ENCODE measurements around the gene MEG3. TPM values are rescaled to one million over a fixed set of nuclear protein-coding genes. Genes with fewer than 3 reads are reported as not detected.

The MEG3 gene
- total RNA-seq, 1 donor from 2014 or later = not detected

GRCh38 chr14:100861188-100861936 lies 35.4 kb downstream of the MEG3 start:
- Mint-ChIP-seq H3K4me1 (ENCODE audit: low read depth) (no peaks in the 10 kb centered on the region), H3K9me3 (ENCODE audit: low read depth) (no peaks in the 10 kb centered on the region), H3K27me3 (ENCODE audit: low read depth) (peaks cover 13% of the 10 kb centered on the region), H3K27ac (ENCODE audit: unreplicated experiment) (no peak overlapping the region), H3K36me3 (ENCODE audit: low read depth) (no peaks in the 10 kb centered on the region), H3K4me3 (ENCODE audit: unreplicated experiment) (no peak overlapping the region)
- DNase-seq (ENCODE audit: low spot score) = peak; percentile 53
- TF ChIP-seq CTCF (IDR thresholded peaks at IDR 0.05) = no peak

GRCh38 chr14:100861937-100862247 lies 36.0 kb downstream of the MEG3 start:
- no peaks in the 10 kb centered on the region for H3K9me3 Mint-ChIP-seq (ENCODE audit: low read depth)
- H3K4me3 Mint-ChIP-seq (ENCODE audit: unreplicated experiment) = no peak overlapping the region
- TF ChIP-seq CTCF (IDR thresholded peaks at IDR 0.05) = no peak
- H3K36me3 Mint-ChIP-seq (ENCODE audit: low read depth) = no peaks in the 10 kb centered on the region
- H3K27ac Mint-ChIP-seq (ENCODE audit: unreplicated experiment) = no peak overlapping the region
- peaks cover 13% of the 10 kb centered on the region for H3K27me3 Mint-ChIP-seq (ENCODE audit: low read depth)
- no peaks in the 10 kb centered on the region for H3K4me1 Mint-ChIP-seq (ENCODE audit: low read depth)
- no peak for DNase-seq (ENCODE audit: low spot score)

GRCh38 chr14:100862277-100862676 lies 36.4 kb downstream of the MEG3 start:
- Mint-ChIP-seq H3K9me3 (ENCODE audit: low read depth) (no peaks in the 10 kb centered on the region), H3K27me3 (ENCODE audit: low read depth) (peaks cover 13% of the 10 kb centered on the region), H3K4me1 (ENCODE audit: low read depth) (no peaks in the 10 kb centered on the region), H3K4me3 (ENCODE audit: unreplicated experiment) (no peak overlapping the region), H3K27ac (ENCODE audit: unreplicated experiment) (no peak overlapping the region), H3K36me3 (ENCODE audit: low read depth) (no peaks in the 10 kb centered on the region)
- TF ChIP-seq CTCF (IDR thresholded peaks at IDR 0.05) = no peak
- peak; percentile 50 for DNase-seq (ENCODE audit: low spot score)

GRCh38 chr14:100862793-100863192 lies 36.9 kb downstream of the MEG3 start:
- Mint-ChIP-seq H3K27me3 (ENCODE audit: low read depth) (peaks cover 13% of the 10 kb centered on the region), H3K4me1 (ENCODE audit: low read depth) (no peaks in the 10 kb centered on the region), H3K4me3 (ENCODE audit: unreplicated experiment) (no peak overlapping the region), H3K9me3 (ENCODE audit: low read depth) (no peaks in the 10 kb centered on the region), H3K27ac (ENCODE audit: unreplicated experiment) (no peak overlapping the region), H3K36me3 (ENCODE audit: low read depth) (no peaks in the 10 kb centered on the region)
- no peak for DNase-seq (ENCODE audit: low spot score)
- no peak for TF ChIP-seq CTCF (IDR thresholded peaks at IDR 0.05)

GRCh38 chr14:100864206-100864605 lies 38.3 kb downstream of the MEG3 start:
- peak; percentile 49 for DNase-seq (ENCODE audit: low spot score)
- no peak overlapping the region for H3K27ac Mint-ChIP-seq (ENCODE audit: unreplicated experiment)
- H3K4me3 Mint-ChIP-seq (ENCODE audit: unreplicated experiment) = no peak overlapping the region
- H3K9me3 Mint-ChIP-seq (ENCODE audit: low read depth) = no peaks in the 10 kb centered on the region
- TF ChIP-seq CTCF (IDR thresholded peaks at IDR 0.05) = no peak
- no peaks in the 10 kb centered on the region for H3K4me1 Mint-ChIP-seq (ENCODE audit: low read depth)
- no peaks in the 10 kb centered on the region for H3K36me3 Mint-ChIP-seq (ENCODE audit: low read depth)
- peaks cover 13% of the 10 kb centered on the region for H3K27me3 Mint-ChIP-seq (ENCODE audit: low read depth)

Data from chondrocyte (in vitro differentiated cells).